PC-9 (cell line): Measurements from ENCODE around the gene SLC25A26.

Experiments used
- CTCF ChIP-seq: fragments of 200-600 bp; sonication (generic); conservative IDR thresholded peaks from 2 replicates; pipeline ENCODE4 v1.6.1; 2017; ENCODE audit warnings: mixed run types, antibody characterized with exemption, mild to moderate bottlenecking, moderate library complexity
- EZH2 ChIP-seq: fragments of 200-600 bp; sonication (generic); IDR thresholded peaks from 2 replicates; pipeline ENCODE4 v1.8.0; 2017; ENCODE audit warnings: antibody characterized with exemption, low read depth

DNA sequence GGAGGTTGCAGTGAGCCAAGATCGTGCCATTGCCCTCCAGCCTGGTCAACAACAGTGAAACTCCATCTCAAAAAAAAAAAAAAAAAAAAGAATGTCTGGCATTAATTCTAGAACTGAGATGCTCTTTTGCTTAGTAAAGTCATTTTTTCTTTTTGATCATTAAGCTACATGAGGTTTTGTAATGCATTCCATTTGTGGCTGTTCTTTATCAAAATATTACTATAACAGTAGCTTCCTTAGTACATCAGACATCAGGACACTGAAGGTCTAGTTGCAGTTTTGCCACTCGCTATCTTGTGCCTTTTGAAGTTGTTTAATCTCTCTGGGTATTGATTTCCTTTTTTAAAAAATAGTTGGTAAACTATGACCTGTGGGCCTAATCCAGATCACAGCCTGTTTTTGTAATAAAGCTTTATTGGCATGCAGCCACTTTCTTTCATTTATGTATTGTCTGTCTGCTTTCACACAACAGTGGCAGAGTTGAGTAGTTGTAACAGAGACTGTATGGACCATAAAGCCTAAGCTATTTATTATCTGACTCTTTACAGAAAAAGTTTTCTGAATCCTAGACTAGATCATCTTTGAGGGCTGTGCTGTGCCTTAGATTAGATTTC is 76.6 kb downstream of the SLC25A26 start:
- TF ChIP-seq EZH2 (no peak), CTCF (no peak)
